ENCODE data around the gene SIN3A. TPM values are rescaled to one million over a fixed set of nuclear protein-coding genes. Genes with fewer than 3 reads are reported as not detected.

SIN3A gene
- total and polyA plus RNA-seq, 10 donors = 8.2 to 90.2 (median 79.7) TPM

DNA sequence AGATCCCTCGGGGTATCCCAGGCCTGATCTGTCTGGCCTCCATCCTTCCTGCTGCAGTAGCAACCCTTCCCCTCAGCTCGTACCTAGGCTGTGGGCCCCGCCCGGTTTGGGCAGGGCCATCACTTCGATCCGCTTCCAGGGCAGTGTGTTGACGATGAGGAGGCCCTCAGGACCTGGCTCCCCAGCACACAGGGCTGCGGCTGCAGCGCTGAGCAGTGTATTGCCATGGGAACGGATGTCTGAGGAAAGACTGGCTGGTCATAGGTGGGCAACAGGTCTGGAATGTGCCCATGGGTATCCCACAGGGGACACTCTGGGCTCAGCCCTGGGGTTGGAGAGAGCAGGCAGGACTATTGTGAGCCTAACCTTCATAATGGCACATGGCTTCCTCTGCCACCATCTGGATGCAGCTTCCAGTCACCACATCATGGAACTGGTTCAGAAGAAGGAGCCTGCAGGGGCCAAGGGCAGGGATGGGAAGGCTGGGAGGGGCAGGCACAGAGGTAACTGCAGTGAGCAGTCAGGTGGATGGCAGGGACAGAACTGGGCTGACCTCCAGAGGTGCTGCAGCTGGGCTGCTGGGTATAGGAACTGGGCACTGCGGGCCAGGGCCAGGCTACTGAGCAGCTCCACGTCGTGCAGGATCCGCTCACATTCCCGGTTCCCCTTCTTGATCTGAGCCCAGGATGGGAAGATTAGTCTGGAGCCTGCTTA lies 91.8 kb downstream of the SIN3A start:
- WGBS, 5 donors = 90 to 97% (median 93%) methylated on average over 8 to 15 of the region's 15 CpGs
- peaks cover 0 to 100% (median 83%) of the 10 kb centered on the region in 6 donors for H3K36me3 ChIP-seq
- intact Hi-C loops (cut with DNase I; ENCODE audit: low total_unique reads) = no loop called here
- no peak overlapping the region for H3K27ac ChIP-seq
- DNase-seq = no peak
- TF ChIP-seq, protein P1, sequence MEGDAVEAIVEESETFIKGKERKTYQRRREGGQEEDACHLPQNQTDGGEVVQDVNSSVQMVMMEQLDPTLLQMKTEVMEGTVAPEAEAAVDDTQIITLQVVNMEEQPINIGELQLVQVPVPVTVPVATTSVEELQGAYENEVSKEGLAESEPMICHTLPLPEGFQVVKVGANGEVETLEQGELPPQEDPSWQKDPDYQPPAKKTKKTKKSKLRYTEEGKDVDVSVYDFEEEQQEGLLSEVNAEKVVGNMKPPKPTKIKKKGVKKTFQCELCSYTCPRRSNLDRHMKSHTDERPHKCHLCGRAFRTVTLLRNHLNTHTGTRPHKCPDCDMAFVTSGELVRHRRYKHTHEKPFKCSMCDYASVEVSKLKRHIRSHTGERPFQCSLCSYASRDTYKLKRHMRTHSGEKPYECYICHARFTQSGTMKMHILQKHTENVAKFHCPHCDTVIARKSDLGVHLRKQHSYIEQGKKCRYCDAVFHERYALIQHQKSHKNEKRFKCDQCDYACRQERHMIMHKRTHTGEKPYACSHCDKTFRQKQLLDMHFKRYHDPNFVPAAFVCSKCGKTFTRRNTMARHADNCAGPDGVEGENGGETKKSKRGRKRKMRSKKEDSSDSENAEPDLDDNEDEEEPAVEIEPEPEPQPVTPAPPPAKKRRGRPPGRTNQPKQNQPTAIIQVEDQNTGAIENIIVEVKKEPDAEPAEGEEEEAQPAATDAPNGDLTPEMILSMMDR (IDR thresholded peaks at IDR 0.05 in 8 of 11, conservative IDR thresholded peaks at IDR 0.05 in 3 of 11) = no peak
- peak in 1 of 3 donors; percentile 47 for TF ChIP-seq POLR2AphosphoS5 (IDR thresholded peaks at IDR 0.05)
- H3K4me3 ChIP-seq = no peak overlapping the region
- no peaks in the 10 kb centered on the region for H3K4me1 ChIP-seq
- H3K9me3 ChIP-seq = no peaks in the 10 kb centered on the region
- H3K27me3 ChIP-seq (replicated peaks in 1 of 7) = no peaks in the 10 kb centered on the region

DNA sequence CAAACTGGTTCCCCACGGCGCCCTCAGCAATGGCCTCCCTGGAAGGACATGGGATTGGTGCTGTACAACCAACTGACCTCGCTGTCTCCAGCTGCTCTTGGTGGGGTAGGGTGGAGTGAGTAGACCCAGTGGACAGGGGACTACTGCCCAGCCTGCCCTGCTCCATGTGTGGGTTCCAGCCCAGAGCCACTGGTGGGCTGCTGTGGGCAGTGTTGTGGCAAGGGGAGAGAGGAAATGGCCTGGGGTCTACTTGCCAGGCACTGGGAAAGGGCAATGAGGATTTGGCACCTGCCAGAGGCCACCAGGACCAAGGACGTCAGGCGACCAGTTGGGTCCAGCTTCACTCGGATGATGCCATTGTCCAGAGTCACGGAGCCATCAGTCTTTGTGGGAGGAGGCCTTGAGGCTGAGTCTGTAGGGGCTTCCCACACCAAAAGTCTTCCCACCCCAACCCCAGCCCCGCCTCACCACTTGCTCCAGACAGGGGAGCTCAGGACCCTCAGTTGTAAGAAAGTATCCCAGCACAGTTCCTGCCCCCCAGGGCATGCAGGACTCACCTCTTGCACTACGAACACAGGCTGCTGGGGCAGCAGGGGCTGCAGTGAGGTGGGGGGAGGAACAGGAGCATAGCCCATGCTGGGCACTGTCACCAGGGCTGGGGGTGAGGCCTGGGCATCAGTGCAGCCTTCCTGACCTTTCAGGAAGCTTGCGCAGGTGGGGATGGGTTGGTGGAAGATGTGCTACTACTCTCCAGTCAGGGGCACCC lies 92.5 kb downstream of the SIN3A start:
- H3K36me3 ChIP-seq = peaks cover 0 to 100% (median 80%) of the 10 kb centered on the region in 6 donors
- no peak overlapping the region for H3K4me3 ChIP-seq

DNA sequence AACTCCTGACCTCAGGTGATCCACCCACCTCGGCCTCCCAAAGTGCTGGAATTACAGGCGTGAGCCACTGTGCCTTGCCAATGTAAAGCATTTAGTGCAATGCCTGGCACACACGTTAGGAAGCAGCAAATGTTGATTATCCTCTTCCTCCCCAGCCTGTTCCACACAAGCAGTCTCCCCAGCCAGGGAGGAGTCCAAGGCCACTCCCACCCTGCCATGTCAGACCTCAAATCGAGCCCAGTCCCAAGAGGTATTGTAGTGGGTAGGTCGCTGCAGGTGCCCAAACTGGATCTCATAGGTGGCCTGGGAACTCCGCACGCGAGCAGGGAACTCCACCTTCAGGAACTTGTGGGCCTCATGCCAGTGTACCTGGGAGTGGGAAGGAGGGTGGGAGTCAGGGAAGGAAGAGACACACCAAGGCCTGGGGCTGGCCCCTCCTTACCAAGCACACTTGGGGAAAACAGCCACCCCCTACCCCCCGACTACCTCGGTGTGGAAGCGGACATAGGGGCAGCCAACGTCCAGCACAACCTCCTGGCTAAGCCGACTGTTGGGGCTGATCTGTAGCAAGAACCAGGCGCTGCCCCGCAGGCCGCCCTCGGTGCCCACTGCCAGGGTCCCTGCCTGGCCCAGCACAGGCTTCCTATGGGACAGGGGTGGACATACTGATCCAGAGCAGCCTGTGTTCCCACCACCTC lies 93.4 kb downstream of the SIN3A start:
- intact Hi-C loops (cut with DNase I; ENCODE audit: low total_unique reads) = no loop called here
- Histone ChIP-seq H3K27ac (no peak overlapping the region), H3K27me3 (replicated peaks in 1 of 7) (no peaks in the 10 kb centered on the region), H3K4me3 (no peak overlapping the region), H3K36me3 (peaks cover 0 to 99% (median 75%) of the 10 kb centered on the region in 6 donors), H3K9me3 (no peaks in the 10 kb centered on the region), H3K4me1 (no peaks in the 10 kb centered on the region)
- TF ChIP-seq, protein P1 (IDR thresholded peaks at IDR 0.05 in 8 of 11, conservative IDR thresholded peaks at IDR 0.05 in 3 of 11) = no peak
- peak in 1 of 3 donors; percentile 12 for TF ChIP-seq POLR2AphosphoS5 (IDR thresholded peaks at IDR 0.05)
- DNase-seq = no peak
- 88 to 95% (median 94%) methylated on average over 7 to 17 of the region's 17 CpGs for WGBS, 5 donors

More for the DNA sequence above, 92.5 kb downstream of the SIN3A start:
- WGBS, 5 donors = 94 to 100% (median 96%) methylated on average over 5 to 10 of the region's 10 CpGs
- Histone ChIP-seq H3K4me1 (no peaks in the 10 kb centered on the region), H3K9me3 (no peaks in the 10 kb centered on the region), H3K27me3 (replicated peaks in 1 of 7) (no peaks in the 10 kb centered on the region), H3K27ac (no peak overlapping the region)
- DNase-seq = no peak
- intact Hi-C loops (cut with DNase I; ENCODE audit: low total_unique reads) = no loop called here
- no peak for TF ChIP-seq POLR2A (IDR thresholded peaks at IDR 0.05)

DNA sequence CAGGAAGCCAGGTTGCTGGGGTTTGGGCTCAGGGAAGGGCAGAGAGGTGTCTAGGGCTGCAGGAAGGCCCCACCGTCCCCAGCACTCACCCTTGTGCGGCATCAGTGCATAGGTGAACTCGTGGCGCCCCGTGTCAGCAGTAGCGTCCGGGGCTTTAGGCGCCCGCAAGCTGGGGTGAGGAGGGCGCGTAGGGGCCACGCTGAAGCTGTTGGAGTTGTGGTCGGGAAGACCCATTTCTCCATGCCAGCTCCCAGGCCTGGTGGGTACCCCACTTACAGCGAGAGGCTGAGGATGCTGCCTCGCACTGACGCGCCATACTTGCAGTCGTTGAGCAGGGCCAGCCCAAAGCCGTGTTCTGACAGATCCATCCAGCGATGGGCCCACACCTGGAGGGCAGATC lies 95.0 kb downstream of the SIN3A start:
- H3K27ac ChIP-seq = no peak overlapping the region
- no peak overlapping the region for H3K4me3 ChIP-seq
- no peaks in the 10 kb centered on the region for H3K9me3 ChIP-seq
- no peaks in the 10 kb centered on the region for H3K4me1 ChIP-seq
- H3K27me3 ChIP-seq (replicated peaks in 1 of 7) = no peaks in the 10 kb centered on the region
- 95 to 98% (median 95%) methylated on average over 11 to 20 of the region's 20 CpGs for WGBS, 5 donors
- intact Hi-C loops (cut with DNase I; ENCODE audit: low total_unique reads) = no loop called here
- H3K36me3 ChIP-seq = peaks cover 0 to 94% (median 64%) of the 10 kb centered on the region in 6 donors
- TF ChIP-seq, protein P1 (IDR thresholded peaks at IDR 0.05 in 8 of 11, conservative IDR thresholded peaks at IDR 0.05 in 3 of 11) = no peak
- TF ChIP-seq POLR2AphosphoS5 (IDR thresholded peaks at IDR 0.05) = peak in 1 of 3 donors; percentile 58
- no peak for DNase-seq

Measured in spleen (tissue), 11 donors.